Stomach (tissue), 4 donors: Measurements from ENCODE around the gene SFXN5.

ENCODE experiments used
- POLR2A ChIP-seq, 4 donors: fragments of 450-650 bp; IDR thresholded peaks; one replicate each; pipeline ENCODE4 v1.6.1; 2016; ENCODE audit warnings: antibody characterized with exemption in 4 of 4, control low read depth in 2 of 4, mild to moderate bottlenecking in 1 of 4, moderate library complexity in 1 of 4
- POLR2AphosphoS5 ChIP-seq, 3 donors: sonication (generic); formaldehyde crosslinking; IDR thresholded peaks; one replicate each; pipeline ENCODE4 v1.6.1; 2016; ENCODE audit warnings: antibody characterized with exemption in 3 of 3
- TF ChIP-seq, protein P1 (sequence below), 7 experiments: fragments of 450-650 bp in 4 of 7; fragments of 200-600 bp in 3 of 7; sonication (generic) in 3 of 7; IDR thresholded peaks; one replicate each; pipeline ENCODE4 v1.5.1; 2016 to 2019; ENCODE audit warnings: antibody characterized with exemption in 7 of 7, control low read depth in 2 of 7, mild to moderate bottlenecking in 1 of 7

DNA sequence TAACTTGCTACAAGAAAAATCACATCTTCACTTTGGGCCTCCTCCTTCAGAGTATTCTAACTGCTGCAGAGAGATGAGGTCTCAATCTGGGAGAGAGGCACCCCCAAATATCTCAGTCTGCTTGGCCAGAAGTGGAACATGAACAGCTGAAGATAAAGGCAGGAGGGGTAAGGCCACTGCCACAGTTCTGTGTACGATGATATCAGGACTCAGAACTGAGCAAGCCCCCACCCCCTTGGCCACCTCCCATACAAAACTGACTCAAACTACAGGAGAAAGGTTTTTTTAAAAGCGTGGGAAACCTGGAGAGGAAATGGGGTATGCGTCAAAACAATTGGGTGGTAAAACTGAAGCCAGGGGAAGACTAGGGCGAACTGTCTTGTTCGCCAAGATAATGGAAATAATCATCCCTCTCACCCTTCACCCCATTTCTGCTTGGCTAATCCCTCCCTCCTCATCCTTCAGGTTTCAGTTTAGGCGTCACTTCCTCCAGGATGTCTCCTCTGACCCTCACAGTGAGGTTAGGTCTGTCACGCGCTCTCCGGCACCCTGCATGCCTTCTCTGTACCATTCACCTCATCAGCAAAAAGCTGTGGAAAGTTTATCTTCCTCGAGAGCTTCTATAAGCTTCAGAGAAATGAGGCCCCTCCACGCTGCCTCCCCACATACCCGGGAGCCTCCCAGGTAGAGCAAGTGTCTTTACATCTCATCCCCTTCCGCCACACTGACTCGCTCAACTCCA lies 64.4 kb downstream of the SFXN5 start:
- TF ChIP-seq, protein P1, sequence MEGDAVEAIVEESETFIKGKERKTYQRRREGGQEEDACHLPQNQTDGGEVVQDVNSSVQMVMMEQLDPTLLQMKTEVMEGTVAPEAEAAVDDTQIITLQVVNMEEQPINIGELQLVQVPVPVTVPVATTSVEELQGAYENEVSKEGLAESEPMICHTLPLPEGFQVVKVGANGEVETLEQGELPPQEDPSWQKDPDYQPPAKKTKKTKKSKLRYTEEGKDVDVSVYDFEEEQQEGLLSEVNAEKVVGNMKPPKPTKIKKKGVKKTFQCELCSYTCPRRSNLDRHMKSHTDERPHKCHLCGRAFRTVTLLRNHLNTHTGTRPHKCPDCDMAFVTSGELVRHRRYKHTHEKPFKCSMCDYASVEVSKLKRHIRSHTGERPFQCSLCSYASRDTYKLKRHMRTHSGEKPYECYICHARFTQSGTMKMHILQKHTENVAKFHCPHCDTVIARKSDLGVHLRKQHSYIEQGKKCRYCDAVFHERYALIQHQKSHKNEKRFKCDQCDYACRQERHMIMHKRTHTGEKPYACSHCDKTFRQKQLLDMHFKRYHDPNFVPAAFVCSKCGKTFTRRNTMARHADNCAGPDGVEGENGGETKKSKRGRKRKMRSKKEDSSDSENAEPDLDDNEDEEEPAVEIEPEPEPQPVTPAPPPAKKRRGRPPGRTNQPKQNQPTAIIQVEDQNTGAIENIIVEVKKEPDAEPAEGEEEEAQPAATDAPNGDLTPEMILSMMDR (IDR thresholded peaks at IDR 0.05): no peak
- TF ChIP-seq POLR2AphosphoS5 (IDR thresholded peaks at IDR 0.05) (no peak), POLR2A (IDR thresholded peaks at IDR 0.05) (no peak)
